COLO668 (cell line): Measurements from ENCODE around the gene TRIM24.
"Not testable (repeated sequence)": the region's sequence is repeated elsewhere in the genome, so short reads cannot be mapped to it uniquely, and the experiment has no call there.

Experiments
- DNase-seq: peaks from one replicate; lab custom pipeline; 2025; ENCODE audit not compliant: unreplicated experiment; lab: John Stamatoyannopoulos, UW

Gene TRIM24

GRCh38 chr7:138460176-138460648, at the start of gene TRIM24:
TRIM24 (plus strand) TSS chr7:138460259; CDS start chr7:138460549, 290 bp downstream.
- DNase-seq: no peak

GRCh38 chr7:138412077-138412476, 48.0 kb upstream of the TRIM24 start:
- not testable (repeated sequence) for DNase-seq

- DNase-seq: not testable (repeated sequence)
These were observed 47.1 kb upstream of the TRIM24 start for GRCh38 chr7:138412921-138413320.

DNA sequence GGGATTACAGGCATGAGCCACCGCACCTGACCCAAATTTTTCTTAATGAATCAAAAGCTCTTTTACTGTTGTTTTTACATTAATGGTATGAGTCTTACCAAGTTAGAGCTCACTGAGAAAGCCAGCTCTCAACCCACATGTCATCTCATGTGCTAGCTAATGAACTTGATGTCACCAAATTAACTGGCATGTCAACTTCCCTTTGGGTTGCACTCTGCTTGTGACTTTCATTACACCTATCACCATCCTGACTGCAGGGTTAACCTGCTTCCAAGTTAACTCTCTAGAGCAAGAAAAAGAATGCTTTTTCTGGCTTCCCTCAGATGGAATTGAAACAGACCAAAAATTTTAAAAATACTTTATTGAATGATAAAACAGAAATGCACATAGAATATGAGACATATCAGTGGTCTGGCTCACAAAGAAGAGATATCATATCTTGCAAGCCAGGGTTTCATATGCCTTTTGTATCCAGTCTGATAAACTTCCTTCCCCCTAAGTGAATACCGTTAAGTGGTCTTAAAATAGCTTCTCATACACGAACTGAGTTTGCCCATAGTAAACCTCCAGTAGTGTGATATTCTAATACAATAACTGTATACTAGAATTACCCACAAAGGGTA, 42.9 kb upstream of the TRIM24 start:
- DNase-seq: no peak

DNA sequence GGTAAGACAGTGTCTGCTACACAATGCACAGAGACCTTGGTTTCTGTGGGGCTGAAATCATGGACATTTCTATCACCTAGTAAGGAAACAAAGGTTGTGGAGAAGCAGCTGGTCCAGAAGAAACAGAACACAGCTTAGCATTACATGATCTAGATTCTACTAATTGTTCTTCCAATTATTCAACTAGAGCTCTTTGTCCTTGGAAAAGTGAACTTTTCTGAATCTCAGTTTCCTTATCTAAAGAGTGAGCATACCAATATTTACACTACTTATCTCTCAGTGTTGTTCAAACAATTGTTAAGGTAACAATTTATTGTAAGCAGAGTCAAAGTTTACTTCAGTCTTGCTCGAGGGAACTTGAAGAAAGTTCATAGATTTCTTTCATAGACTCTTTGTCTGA, 42.3 kb upstream of the TRIM24 start:
- no peak for DNase-seq

- DNase-seq: not testable (repeated sequence)
These were observed 41.7 kb upstream of the TRIM24 start for GRCh38 chr7:138418403-138418802.

DNA sequence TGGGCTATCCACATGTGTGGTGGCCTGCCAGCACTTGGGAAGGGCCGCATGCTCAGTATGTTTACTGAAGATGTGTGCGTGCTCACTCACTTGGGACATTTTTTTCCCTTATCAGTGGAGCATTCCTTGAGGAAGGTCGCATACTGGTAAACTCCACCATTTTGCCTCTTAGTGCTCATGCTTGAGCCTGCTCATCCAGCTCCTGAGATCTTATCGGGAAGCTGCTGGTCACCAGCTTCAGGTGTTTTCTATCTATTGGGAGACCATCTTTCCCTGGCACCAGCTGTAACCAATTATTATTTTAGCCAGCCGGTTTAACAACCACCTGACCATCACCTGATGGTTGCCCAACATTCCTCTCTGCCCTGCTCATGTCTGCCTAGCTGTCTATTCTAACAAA, 35.0 kb upstream of the TRIM24 start:
- no peak for DNase-seq

DNA sequence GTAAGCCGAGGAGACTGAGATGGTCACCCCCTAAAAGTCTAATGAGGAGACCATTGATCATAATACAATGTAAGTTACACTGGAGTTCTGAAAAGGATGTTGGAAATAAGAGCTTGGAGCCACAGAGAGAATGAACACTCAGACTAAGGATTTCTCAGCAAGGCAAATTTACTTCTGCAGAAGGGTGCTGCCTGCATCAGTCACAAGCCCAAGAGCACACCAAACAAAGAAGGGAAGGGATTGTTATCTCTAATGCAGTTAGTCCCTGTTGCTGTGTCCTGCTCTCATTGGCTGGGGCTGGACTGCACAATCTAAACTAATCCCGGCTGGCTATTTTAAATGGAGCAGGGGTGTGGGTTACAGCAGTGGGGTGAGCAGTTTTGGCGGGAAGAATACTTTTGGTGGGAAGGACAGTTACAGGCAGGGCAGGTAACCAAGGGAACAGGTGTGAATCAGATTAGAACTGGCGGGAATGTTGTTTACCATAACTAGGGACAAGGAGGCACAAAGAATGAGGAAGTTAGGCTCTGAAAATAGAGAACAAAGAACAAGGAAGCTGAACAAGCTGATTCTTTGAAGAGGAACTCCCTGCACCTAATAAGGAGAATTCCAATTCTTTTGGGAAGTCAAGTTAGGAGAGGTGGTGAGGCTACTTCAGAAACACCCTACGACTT, 30.3 kb upstream of the TRIM24 start:
- DNase-seq: no peak

DNA sequence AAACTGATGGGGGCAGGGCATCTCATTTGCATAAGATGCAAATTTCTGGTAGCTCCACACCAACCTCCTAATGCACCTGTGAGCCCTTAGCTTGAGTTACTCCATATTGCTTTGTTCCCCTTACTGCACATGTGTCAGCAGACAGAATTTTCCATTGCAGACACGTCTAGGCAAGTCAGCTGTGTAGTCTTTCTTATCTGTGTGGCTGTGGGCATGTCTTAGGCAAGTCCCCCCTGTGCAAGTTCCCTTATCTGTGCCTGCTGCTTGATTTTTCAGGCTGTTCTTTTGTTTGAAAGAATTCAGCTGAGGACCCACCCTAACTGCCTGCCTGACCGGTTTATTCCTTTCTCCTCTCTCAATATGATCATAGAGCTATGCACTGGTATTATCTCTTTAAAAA, 28.5 kb upstream of the TRIM24 start:
- DNase-seq: no peak

GRCh38 chr7:138433583-138434443, 26.2 kb upstream of the TRIM24 start:
- DNase-seq: no peak

GRCh38 chr7:138434597-138435019, 25.5 kb upstream of the TRIM24 start:
- no peak for DNase-seq

GRCh38 chr7:138435231-138435919, 24.7 kb upstream of the TRIM24 start:
- DNase-seq: no peak

GRCh38 chr7:138436388-138436787, 23.7 kb upstream of the TRIM24 start:
- DNase-seq: no peak

DNA sequence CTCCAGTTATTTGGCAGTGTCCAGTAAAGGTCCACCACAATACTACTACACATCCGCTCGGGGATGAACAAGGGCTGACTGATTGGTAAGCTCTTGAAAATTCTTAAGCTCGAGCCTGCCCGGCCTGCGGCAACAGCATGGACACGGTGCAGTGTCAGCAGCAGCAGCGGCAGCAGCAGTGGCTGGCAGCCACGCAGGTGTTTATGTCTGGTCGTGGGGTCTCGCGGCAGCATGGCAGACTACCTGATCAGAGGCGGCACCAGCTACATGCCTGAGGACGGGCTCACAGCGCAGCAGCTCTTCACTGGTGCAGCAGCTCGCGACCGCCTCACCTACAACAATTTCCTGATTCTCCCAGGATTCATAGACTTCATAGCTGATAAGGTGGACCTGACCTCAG, 19.6 kb upstream of the TRIM24 start:
- no peak for DNase-seq

GRCh38 chr7:138442822-138443221, 17.2 kb upstream of the TRIM24 start:
- no peak for DNase-seq

GRCh38 chr7:138449580-138449979, 10.5 kb upstream of the TRIM24 start:
- DNase-seq: peak; percentile 10

DNA sequence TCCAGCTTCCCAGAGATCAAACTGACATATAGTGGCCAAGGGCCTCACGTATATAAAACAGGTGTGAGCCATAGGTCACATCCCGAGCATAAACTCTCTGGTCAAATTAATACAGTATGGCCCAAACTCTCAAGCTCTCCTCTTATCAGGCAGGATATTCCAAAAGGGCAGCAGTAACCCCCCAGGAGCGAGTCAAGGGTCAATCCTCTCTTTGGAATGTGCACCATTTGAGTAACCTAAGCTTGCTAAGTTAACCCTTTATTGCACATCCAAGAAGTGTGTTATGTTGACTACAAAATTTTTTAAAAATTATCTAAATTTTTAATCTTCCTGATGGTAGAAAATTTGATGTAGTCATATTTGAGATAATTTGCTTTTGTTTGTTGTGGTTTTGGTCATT, 4.5 kb upstream of the TRIM24 start:
- no peak for DNase-seq

DNA sequence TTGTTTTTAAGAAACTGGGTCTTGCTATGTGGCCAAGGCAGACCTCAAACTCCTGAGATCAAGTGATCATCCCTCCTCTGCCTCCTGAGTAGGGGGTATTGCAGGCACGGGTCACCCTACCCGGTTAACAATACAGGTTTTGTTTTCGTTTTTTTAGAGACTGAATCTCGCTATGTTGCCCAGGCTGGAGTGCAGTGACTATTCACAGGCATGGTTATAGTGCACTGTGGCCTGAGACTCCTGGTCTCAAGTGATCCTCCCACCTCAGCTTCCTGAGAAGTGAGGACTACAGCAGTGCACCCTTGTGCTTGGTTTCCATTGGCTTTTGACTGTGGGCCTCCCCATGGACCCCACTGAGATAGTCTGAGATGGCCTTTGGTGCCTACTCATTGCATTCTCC, 3.8 kb upstream of the TRIM24 start:
- no peak for DNase-seq

- DNase-seq: no peak
These were observed 1.3 kb upstream of the TRIM24 start for GRCh38 chr7:138458576-138459412.
